Keratinocyte (primary cell): ENCODE results near the gene YWHAQ. TPM values are rescaled to one million over a fixed set of nuclear protein-coding genes. Genes with fewer than 3 reads are reported as not detected.

Experiments
- DNase-seq: peaks from one replicate; pipeline ENCODE4 v3.0.0-alpha.2; 2011; ENCODE audit warnings: low read depth, missing footprints, low spot score
- FAIRE-seq: peaks from 2 replicates; lab custom pipeline; 2011; peaks lifted over from hg19 to GRCh38; lab: Jason Lieb, UNC
- H2AFZ ChIP-seq: 2 replicates; pipeline ENCODE4 v1.6.0; 2012; ENCODE audit warnings: low read length, control low read depth, inconsistent platforms; ENCODE audit not compliant: control insufficient read depth
- H3K27ac ChIP-seq: 2 replicates; pipeline ENCODE4 v1.5.1; 2011; ENCODE audit warnings: low read length; ENCODE audit not compliant: control insufficient read depth, insufficient read depth
- H3K27me3 ChIP-seq: 3 replicates; pipeline ENCODE4 v1.6.0; 2011; ENCODE audit warnings: low read length; ENCODE audit not compliant: control insufficient read depth, insufficient read depth; ENCODE audit errors: extremely low read depth
- H3K36me3 ChIP-seq, 2 experiments: 2 replicates in 1 of 2; 3 replicates in 1 of 2; pipeline ENCODE4 v1.5.1; 2011; ENCODE audit warnings: low read length in 2 of 2, mild to moderate bottlenecking in 1 of 2; ENCODE audit not compliant: control insufficient read depth in 2 of 2, insufficient read depth in 2 of 2; ENCODE audit errors: extremely low read depth in 1 of 2
- H3K4me1 ChIP-seq: 3 replicates; pipeline ENCODE4 v1.5.1; 2011; ENCODE audit warnings: low read length; ENCODE audit not compliant: control insufficient read depth, insufficient read depth; ENCODE audit errors: extremely low read depth
- H3K4me2 ChIP-seq: 3 replicates; pipeline ENCODE4 v1.6.0; 2011; ENCODE audit warnings: low read depth, low read length; ENCODE audit not compliant: control insufficient read depth, insufficient read depth; ENCODE audit errors: extremely low read depth
- H3K4me3 ChIP-seq, 3 experiments: fragments of 200-600 bp in 1 of 3; sonication (generic) in 1 of 3; 2 replicates in 2 of 3; 3 replicates in 1 of 3; pipeline ENCODE4 v1.5.1; 2011 to 2016; ENCODE audit warnings: low read length in 3 of 3, mild to moderate bottlenecking in 3 of 3, control low read depth in 2 of 3, inconsistent platforms in 1 of 3, low read depth in 1 of 3, mixed read lengths in 1 of 3, mixed run types in 1 of 3, moderate library complexity in 1 of 3; ENCODE audit not compliant: control insufficient read depth in 2 of 3, insufficient read depth in 2 of 3; ENCODE audit errors: extremely low read depth in 1 of 3
- H3K79me2 ChIP-seq: 2 replicates; pipeline ENCODE4 v1.6.0; 2012; ENCODE audit warnings: low read length; ENCODE audit not compliant: control insufficient read depth, insufficient read depth
- H3K9ac ChIP-seq: 3 replicates; pipeline ENCODE4 v1.6.0; 2011; ENCODE audit warnings: low read length; ENCODE audit not compliant: control insufficient read depth, insufficient read depth; ENCODE audit errors: extremely low read depth
- H3K9me1 ChIP-seq: 3 replicates; pipeline ENCODE4 v1.6.0; 2011; ENCODE audit warnings: low read length; ENCODE audit not compliant: control insufficient read depth, insufficient read depth; ENCODE audit errors: extremely low read depth
- H3K9me3 ChIP-seq: 2 replicates; pipeline ENCODE4 v1.5.1; 2012; ENCODE audit warnings: low read depth, low read length; ENCODE audit not compliant: control insufficient read depth
- H4K20me1 ChIP-seq: 3 replicates; pipeline ENCODE4 v1.6.0; 2011; ENCODE audit warnings: low read length; ENCODE audit not compliant: control insufficient read depth, insufficient read depth; ENCODE audit errors: extremely low read depth
- EZH2 ChIP-seq: IDR thresholded peaks from one replicate; pipeline ENCODE4 v1.6.1; 2012; ENCODE audit warnings: inconsistent platforms, mild to moderate bottlenecking, low read length, moderate library complexity
- dilution Hi-C: fragments of 300-500 bp; cut with MboI; formaldehyde crosslinking; loops from one replicate; pipeline ENCODE4 v1.7.0; 2020; ENCODE audit warnings: low sequenced_read_pairs; ENCODE audit not compliant: extremely low pct_ligation_motif_present
- polyA plus RNA-seq, 5 experiments: library from polyadenylated mRNA; depleted of rRNA in 3 of 5; stranded (reverse) in 3 of 5; stranded (forward) in 1 of 5; unstranded in 1 of 5; fragments of >200 nt; gene quantifications; 1 replicate in 1 of 5; 2 replicates in 3 of 5; 3 replicates in 1 of 5; pipeline versions ENCODE4 v1.2.1 to v1.2.3, GENCODE V29; 2011 to 2012; ENCODE audit warnings: missing spikeins in 2 of 5, low read depth in 1 of 5, low replicate concordance in 1 of 5
- TF ChIP-seq, protein P1 (sequence below), 3 experiments: IDR thresholded peaks in 1 of 3; conservative IDR thresholded peaks in 1 of 3; optimal IDR thresholded peaks in 1 of 3; 2 replicates in 2 of 3; 3 replicates in 1 of 3; pipeline versions ENCODE3 to v1.5.1; 2011; ENCODE audit warnings: low read length in 3 of 3, mild to moderate bottlenecking in 3 of 3, moderate library complexity in 2 of 3, control low read depth in 1 of 3, inconsistent platforms in 1 of 3; ENCODE audit not compliant: insufficient read depth in 2 of 3; ENCODE audit errors: extremely low read depth in 1 of 3

YWHAQ gene
- polyA plus RNA-seq, 1 donor (not counting 4 experiments of a cell fraction or from before 2014, with no cell fraction given) = 593 TPM

- Histone ChIP-seq H3K79me2 (peaks cover 10% of the 10 kb centered on the region), H3K4me3 (no peak overlapping the region), H3K4me2 (no peak overlapping the region), H4K20me1 (no peaks in the 10 kb centered on the region), H2AFZ (no peak overlapping the region), H3K36me3 (peaks cover 14 to 15% of the 10 kb centered on the region in 2 experiments), H3K9ac (no peak overlapping the region), H3K27ac (no peak overlapping the region), H3K4me1 (no peaks in the 10 kb centered on the region), H3K9me3 (no peaks in the 10 kb centered on the region), H3K9me1 (peaks cover 4% of the 10 kb centered on the region), H3K27me3 (no peaks in the 10 kb centered on the region)
- dilution Hi-C loops = no loop called here
- no peak for DNase-seq
- FAIRE-seq = no peak
- TF ChIP-seq, protein P1, sequence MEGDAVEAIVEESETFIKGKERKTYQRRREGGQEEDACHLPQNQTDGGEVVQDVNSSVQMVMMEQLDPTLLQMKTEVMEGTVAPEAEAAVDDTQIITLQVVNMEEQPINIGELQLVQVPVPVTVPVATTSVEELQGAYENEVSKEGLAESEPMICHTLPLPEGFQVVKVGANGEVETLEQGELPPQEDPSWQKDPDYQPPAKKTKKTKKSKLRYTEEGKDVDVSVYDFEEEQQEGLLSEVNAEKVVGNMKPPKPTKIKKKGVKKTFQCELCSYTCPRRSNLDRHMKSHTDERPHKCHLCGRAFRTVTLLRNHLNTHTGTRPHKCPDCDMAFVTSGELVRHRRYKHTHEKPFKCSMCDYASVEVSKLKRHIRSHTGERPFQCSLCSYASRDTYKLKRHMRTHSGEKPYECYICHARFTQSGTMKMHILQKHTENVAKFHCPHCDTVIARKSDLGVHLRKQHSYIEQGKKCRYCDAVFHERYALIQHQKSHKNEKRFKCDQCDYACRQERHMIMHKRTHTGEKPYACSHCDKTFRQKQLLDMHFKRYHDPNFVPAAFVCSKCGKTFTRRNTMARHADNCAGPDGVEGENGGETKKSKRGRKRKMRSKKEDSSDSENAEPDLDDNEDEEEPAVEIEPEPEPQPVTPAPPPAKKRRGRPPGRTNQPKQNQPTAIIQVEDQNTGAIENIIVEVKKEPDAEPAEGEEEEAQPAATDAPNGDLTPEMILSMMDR (optimal IDR thresholded peaks at IDR 0.05 in 1 of 3, IDR thresholded peaks at IDR 0.05 in 1 of 3, conservative IDR thresholded peaks at IDR 0.05 in 1 of 3; ENCODE audit: extremely low read depth in 1 of 3, insufficient read depth in 2 of 3, low read length in 3 of 3) = no peak
- TF ChIP-seq EZH2 = no peak
Observed at GRCh38 chr2:9582624-9583023, 48.2 kb downstream of the YWHAQ start.

GRCh38 chr2:9578467-9579235, 52.1 kb downstream of the YWHAQ start:
- H4K20me1 ChIP-seq = no peaks in the 10 kb centered on the region
- no peak overlapping the region for H3K4me3 ChIP-seq
- no peaks in the 10 kb centered on the region for H3K4me1 ChIP-seq
- H3K9ac ChIP-seq = no peak overlapping the region
- DNase-seq (no peak), FAIRE-seq (no peak)
- no peaks in the 10 kb centered on the region for H3K9me3 ChIP-seq
- H3K79me2 ChIP-seq = peaks cover 2% of the 10 kb centered on the region
- no peaks in the 10 kb centered on the region for H3K9me1 ChIP-seq
- TF ChIP-seq, protein P1 (optimal IDR thresholded peaks at IDR 0.05 in 1 of 3, IDR thresholded peaks at IDR 0.05 in 1 of 3, conservative IDR thresholded peaks at IDR 0.05 in 1 of 3; ENCODE audit: extremely low read depth in 1 of 3, insufficient read depth in 2 of 3, low read length in 3 of 3) = no peak
- no peak for TF ChIP-seq EZH2
- peaks cover 3 to 5% of the 10 kb centered on the region in 2 experiments for H3K36me3 ChIP-seq
- no peaks in the 10 kb centered on the region for H3K27me3 ChIP-seq
- dilution Hi-C loops = no loop called here
- no peak overlapping the region for H3K4me2 ChIP-seq
- no peak overlapping the region for H3K27ac ChIP-seq
- H2AFZ ChIP-seq = no peak overlapping the region
